Measurements from ENCODE around the gene COPS2.

GRCh38 chr15:49083401-49084284 is 71.8 kb downstream of the COPS2 start:
- no peak for TF ChIP-seq CTCF (IDR thresholded peaks at IDR 0.05)
- no peak for TF ChIP-seq POLR2A (IDR thresholded peaks at IDR 0.05)
